ENCODE results near the gene ANK3. TPM values are rescaled to one million over a fixed set of nuclear protein-coding genes. Genes with fewer than 3 reads are reported as not detected.

ANK3 gene
- total RNA-seq, 1 experiment from 2014 or later: 69.6 TPM

DNA sequence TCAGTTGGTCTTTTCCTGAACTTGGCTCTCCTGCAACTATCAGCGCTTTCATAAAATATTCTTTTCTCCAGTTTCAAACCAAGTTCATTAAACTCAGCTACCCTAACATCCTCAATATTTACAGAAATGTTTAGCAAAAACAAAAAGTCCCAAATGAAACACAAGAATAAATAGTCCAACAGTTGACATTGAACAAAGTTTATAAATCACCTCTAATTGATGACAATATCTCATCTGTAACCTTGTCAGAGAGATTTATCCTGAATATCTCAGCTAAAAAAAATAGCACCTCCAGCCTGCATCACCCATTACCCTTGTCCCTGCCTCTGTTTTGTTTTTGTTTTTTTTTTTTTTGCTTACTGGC, 76.1 kb downstream of the ANK3 start:
- Mint-ChIP-seq H3K27me3 (ENCODE audit: low read depth) (no peaks in the 10 kb centered on the region), H3K9me3 (no peaks in the 10 kb centered on the region), H3K27ac (no peak overlapping the region), H3K4me1 (peaks cover 22% of the 10 kb centered on the region), H3K36me3 (no peaks in the 10 kb centered on the region), H3K4me3 (no peak overlapping the region)
- CTCF ChIA-PET: interaction anchor here (0.6 to 0.7 kb wide), 2 partner anchors 22 to 294 kb away, joined by 3 read pairs; no protein-coding TSS in a partner anchor
- POLR2A ChIA-PET: no interaction called here
- TF ChIP-seq, protein P1, sequence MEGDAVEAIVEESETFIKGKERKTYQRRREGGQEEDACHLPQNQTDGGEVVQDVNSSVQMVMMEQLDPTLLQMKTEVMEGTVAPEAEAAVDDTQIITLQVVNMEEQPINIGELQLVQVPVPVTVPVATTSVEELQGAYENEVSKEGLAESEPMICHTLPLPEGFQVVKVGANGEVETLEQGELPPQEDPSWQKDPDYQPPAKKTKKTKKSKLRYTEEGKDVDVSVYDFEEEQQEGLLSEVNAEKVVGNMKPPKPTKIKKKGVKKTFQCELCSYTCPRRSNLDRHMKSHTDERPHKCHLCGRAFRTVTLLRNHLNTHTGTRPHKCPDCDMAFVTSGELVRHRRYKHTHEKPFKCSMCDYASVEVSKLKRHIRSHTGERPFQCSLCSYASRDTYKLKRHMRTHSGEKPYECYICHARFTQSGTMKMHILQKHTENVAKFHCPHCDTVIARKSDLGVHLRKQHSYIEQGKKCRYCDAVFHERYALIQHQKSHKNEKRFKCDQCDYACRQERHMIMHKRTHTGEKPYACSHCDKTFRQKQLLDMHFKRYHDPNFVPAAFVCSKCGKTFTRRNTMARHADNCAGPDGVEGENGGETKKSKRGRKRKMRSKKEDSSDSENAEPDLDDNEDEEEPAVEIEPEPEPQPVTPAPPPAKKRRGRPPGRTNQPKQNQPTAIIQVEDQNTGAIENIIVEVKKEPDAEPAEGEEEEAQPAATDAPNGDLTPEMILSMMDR (IDR thresholded peaks at IDR 0.05): no peak
- TF ChIP-seq PREB (CRISPR knock-in tag; IDR thresholded peaks at IDR 0.05; ENCODE audit: borderline replicate concordance): no peak
- TF ChIP-seq ERG (CRISPR knock-in tag; IDR thresholded peaks at IDR 0.05): no peak
- TF ChIP-seq SOX15 (CRISPR knock-in tag; IDR thresholded peaks at IDR 0.05): no peak
- TF ChIP-seq, protein P2, sequence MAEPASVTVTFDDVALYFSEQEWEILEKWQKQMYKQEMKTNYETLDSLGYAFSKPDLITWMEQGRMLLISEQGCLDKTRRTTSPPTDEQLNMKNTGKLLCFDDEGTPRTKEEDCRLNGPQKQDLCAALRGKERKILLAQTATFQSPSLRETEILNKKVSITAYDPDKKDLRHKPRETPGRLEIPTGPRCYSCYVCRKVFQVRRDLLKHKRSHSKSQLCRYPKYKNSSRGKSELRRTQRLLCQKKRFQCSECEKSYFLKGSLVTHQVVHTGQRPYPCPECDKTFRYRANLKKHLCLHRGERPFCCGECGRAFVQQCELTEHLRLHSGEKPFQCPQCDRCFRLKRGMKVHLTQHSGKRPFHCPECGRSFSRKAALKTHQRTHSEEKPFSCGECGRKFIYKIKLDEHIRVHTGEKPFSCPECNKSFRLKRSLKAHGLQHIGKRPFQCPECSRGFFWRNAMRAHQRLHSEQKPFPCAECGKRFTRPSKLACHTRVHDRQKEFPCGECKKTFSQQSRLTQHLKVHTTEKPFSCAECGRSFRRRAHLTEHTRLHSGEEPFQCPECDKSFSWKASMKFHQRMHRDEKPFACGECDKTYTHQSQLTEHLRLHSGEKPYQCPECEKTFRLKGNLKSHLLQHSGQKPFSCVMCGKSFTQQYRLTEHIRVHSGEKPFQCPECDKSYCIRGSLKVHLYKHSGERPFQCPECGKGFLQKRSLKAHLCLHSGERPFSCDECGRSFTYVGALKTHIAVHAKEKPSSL (CRISPR knock-in tag; conservative IDR thresholded peaks at IDR 0.05): no peak
- no peak for TF ChIP-seq NFATC4 (CRISPR knock-in tag; IDR thresholded peaks at IDR 0.05)
- no peak for DNase-seq (ENCODE audit: low spot score)
- no peak for ATAC-seq

- no peaks in the 10 kb centered on the region for H3K36me3 Mint-ChIP-seq
- TF ChIP-seq ZBTB43 (CRISPR knock-in tag; IDR thresholded peaks at IDR 0.05) (no peak), SMAD3 (CRISPR knock-in tag; IDR thresholded peaks at IDR 0.05; ENCODE audit: borderline replicate concordance) (no peak), MLX (CRISPR knock-in tag; IDR thresholded peaks at IDR 0.05) (no peak), JUN (CRISPR knock-in tag; IDR thresholded peaks at IDR 0.05) (no peak), GTF2I (CRISPR knock-in tag; conservative IDR thresholded peaks at IDR 0.05) (no peak), JAZF1 (CRISPR knock-in tag; IDR thresholded peaks at IDR 0.05) (no peak), FOXK1 (CRISPR knock-in tag; IDR thresholded peaks at IDR 0.05) (no peak)
- TF ChIP-seq, protein P3, sequence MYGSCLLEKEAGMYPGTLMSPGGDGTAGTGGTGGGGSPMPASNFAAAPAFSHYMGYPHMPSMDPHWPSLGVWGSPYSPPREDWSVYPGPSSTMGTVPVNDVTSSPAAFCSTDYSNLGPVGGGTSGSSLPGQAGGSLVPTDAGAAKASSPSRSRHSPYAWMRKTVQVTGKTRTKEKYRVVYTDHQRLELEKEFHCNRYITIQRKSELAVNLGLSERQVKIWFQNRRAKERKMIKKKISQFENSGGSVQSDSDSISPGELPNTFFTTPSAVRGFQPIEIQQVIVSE (CRISPR knock-in tag; IDR thresholded peaks at IDR 0.05; ENCODE audit: borderline replicate concordance): no peak
- TF ChIP-seq, protein P4, sequence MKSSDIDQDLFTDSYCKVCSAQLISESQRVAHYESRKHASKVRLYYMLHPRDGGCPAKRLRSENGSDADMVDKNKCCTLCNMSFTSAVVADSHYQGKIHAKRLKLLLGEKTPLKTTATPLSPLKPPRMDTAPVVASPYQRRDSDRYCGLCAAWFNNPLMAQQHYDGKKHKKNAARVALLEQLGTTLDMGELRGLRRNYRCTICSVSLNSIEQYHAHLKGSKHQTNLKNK (CRISPR knock-in tag; IDR thresholded peaks at IDR 0.05): no peak
- H3K9me3 Mint-ChIP-seq: no peaks in the 10 kb centered on the region
- peaks cover 22% of the 10 kb centered on the region for H3K4me1 Mint-ChIP-seq
- DNase-seq (ENCODE audit: low spot score) (no peak), ATAC-seq (no peak)
- H3K27ac Mint-ChIP-seq: no peak overlapping the region
- POLR2A ChIA-PET: no interaction called here
- no peak overlapping the region for H3K4me3 Mint-ChIP-seq
- no peaks in the 10 kb centered on the region for H3K27me3 Mint-ChIP-seq (ENCODE audit: low read depth)
- CTCF ChIA-PET: interaction anchor here (0.6 to 0.7 kb wide), 2 partner anchors 22 to 295 kb away, joined by 3 read pairs; no protein-coding TSS in a partner anchor
Observed at GRCh38 chr10:60312818-60313588, 76.7 kb downstream of the ANK3 start.

All from WTC11 (cell line).